ENCODE results near the gene NOL3.

- TF ChIP-seq CTCF (conservative IDR thresholded peaks at IDR 0.05; ENCODE audit: low read depth, low read length) = no peak
- no peak for TF ChIP-seq RFX5 (IDR thresholded peaks at IDR 0.05; ENCODE audit: low read depth, low read length)
- TF ChIP-seq USF2 (IDR thresholded peaks at IDR 0.05; ENCODE audit: low read depth, low read length) = no peak
- TF ChIP-seq, protein P1, sequence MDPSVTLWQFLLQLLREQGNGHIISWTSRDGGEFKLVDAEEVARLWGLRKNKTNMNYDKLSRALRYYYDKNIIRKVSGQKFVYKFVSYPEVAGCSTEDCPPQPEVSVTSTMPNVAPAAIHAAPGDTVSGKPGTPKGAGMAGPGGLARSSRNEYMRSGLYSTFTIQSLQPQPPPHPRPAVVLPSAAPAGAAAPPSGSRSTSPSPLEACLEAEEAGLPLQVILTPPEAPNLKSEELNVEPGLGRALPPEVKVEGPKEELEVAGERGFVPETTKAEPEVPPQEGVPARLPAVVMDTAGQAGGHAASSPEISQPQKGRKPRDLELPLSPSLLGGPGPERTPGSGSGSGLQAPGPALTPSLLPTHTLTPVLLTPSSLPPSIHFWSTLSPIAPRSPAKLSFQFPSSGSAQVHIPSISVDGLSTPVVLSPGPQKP (IDR thresholded peaks at IDR 0.05; ENCODE audit: borderline replicate concordance, low read depth, low read length) = no peak
- no peak for TF ChIP-seq POLR2A (IDR thresholded peaks at IDR 0.05; ENCODE audit: low read depth, low read length)
- TF ChIP-seq MAFK (IDR thresholded peaks at IDR 0.05; ENCODE audit: low read depth, low read length) = no peak
- no peak for TF ChIP-seq BHLHE40 (IDR thresholded peaks at IDR 0.05; ENCODE audit: low read depth, low read length)
- TF ChIP-seq CHD1 (IDR thresholded peaks at IDR 0.05; ENCODE audit: low read depth, low read length) = no peak
- no peak for TF ChIP-seq MXI1 (IDR thresholded peaks at IDR 0.05; ENCODE audit: borderline replicate concordance, low read depth, low read length)
- TF ChIP-seq CEBPB (IDR thresholded peaks at IDR 0.05; ENCODE audit: low read depth, low read length) = no peak
Measured at GRCh38 chr16:67174706-67175231, 4.4 kb downstream of the NOL3 start.
